ENCODE results near the gene LIMS1. TPM values are rescaled to one million over a fixed set of nuclear protein-coding genes. Genes with fewer than 3 reads are reported as not detected.
"Not testable (repeated sequence)": the region's sequence is repeated elsewhere in the genome, so short reads cannot be mapped to it uniquely, and the experiment has no call there.

The LIMS1 gene
- total RNA-seq, 2 donors from 2014 or later, result 82.9 to 90.4 TPM

- H3K9me3 ChIP-seq; H3K36me3 ChIP-seq; H3K4me1 ChIP-seq (replicated peaks); H3K27ac ChIP-seq; H3K4me3 ChIP-seq; DNase-seq (ENCODE audit: low spot score); intact Hi-C loops (cut with DNase I); H3K27me3 ChIP-seq (replicated peaks; ENCODE audit: insufficient read depth): not testable (repeated sequence)
- 67% methylated on average over 1 of the region's 6 CpGs for WGBS
Measured at GRCh38 chr2:108672200-108672805, 138.0 kb downstream of the LIMS1 start.

GRCh38 chr2:108676522-108676921 lies 142.3 kb downstream of the LIMS1 start:
- H3K4me3 ChIP-seq; DNase-seq (ENCODE audit: low spot score); H3K9me3 ChIP-seq; intact Hi-C loops (cut with DNase I); H3K4me1 ChIP-seq (replicated peaks); H3K27me3 ChIP-seq (replicated peaks; ENCODE audit: insufficient read depth); H3K36me3 ChIP-seq; H3K27ac ChIP-seq: not testable (repeated sequence)
- WGBS, result 86% methylated on average over 1 of the region's 1 CpG

- DNase-seq (ENCODE audit: low spot score); H3K27ac ChIP-seq; H3K4me1 ChIP-seq (replicated peaks); intact Hi-C loops (cut with DNase I); H3K27me3 ChIP-seq (replicated peaks; ENCODE audit: insufficient read depth); H3K9me3 ChIP-seq; H3K4me3 ChIP-seq; H3K36me3 ChIP-seq: not testable (repeated sequence)
- WGBS, result 76% methylated on average over 4 of the region's 4 CpGs
Measured at GRCh38 chr2:108677239-108677744, 143.0 kb downstream of the LIMS1 start.

- intact Hi-C loops (cut with DNase I); H3K27ac ChIP-seq: not testable (repeated sequence)
Measured at GRCh38 chr2:108678198-108678651, 144.0 kb downstream of the LIMS1 start.

GRCh38 chr2:108680805-108681204 lies 146.5 kb downstream of the LIMS1 start:
- H3K36me3 ChIP-seq; H3K27ac ChIP-seq; H3K4me1 ChIP-seq (replicated peaks); DNase-seq (ENCODE audit: low spot score); H3K9me3 ChIP-seq; intact Hi-C loops (cut with DNase I); H3K27me3 ChIP-seq (replicated peaks; ENCODE audit: insufficient read depth); H3K4me3 ChIP-seq: not testable (repeated sequence)
- no CpG with 5 or more reads among the region's 2 CpGs for WGBS

More at GRCh38 chr2:108678198-108678651, 144.0 kb downstream of the LIMS1 start:
- peak; percentile 68 for TF ChIP-seq POLR2AphosphoS5 (IDR thresholded peaks at IDR 0.05)
- not testable (repeated sequence) for H3K4me3 ChIP-seq; H3K4me1 ChIP-seq (replicated peaks); H3K9me3 ChIP-seq; H3K27me3 ChIP-seq (replicated peaks; ENCODE audit: insufficient read depth); H3K36me3 ChIP-seq
- WGBS, result 3% methylated on average over 4 of the region's 4 CpGs
- peak; percentile 44 for DNase-seq (ENCODE audit: low spot score)

- peak; percentile 40 for DNase-seq (ENCODE audit: low spot score)
- H3K4me3 ChIP-seq; H3K9me3 ChIP-seq; H3K4me1 ChIP-seq (replicated peaks); H3K27ac ChIP-seq; H3K36me3 ChIP-seq; intact Hi-C loops (cut with DNase I); H3K27me3 ChIP-seq (replicated peaks; ENCODE audit: insufficient read depth): not testable (repeated sequence)
- 30% methylated on average over 6 of the region's 15 CpGs for WGBS
- peak; percentile 79 for TF ChIP-seq POLR2AphosphoS5 (IDR thresholded peaks at IDR 0.05)
Measured at GRCh38 chr2:108688818-108689756, 154.8 kb downstream of the LIMS1 start.

GRCh38 chr2:108690001-108690400 lies 155.7 kb downstream of the LIMS1 start:
- H3K27ac ChIP-seq; DNase-seq (ENCODE audit: low spot score); H3K4me1 ChIP-seq (replicated peaks); H3K36me3 ChIP-seq; H3K27me3 ChIP-seq (replicated peaks; ENCODE audit: insufficient read depth); H3K9me3 ChIP-seq; H3K4me3 ChIP-seq; intact Hi-C loops (cut with DNase I): not testable (repeated sequence)
- no CpG with 5 or more reads among the region's 1 CpG for WGBS

GRCh38 chr2:108691447-108691846 lies 157.2 kb downstream of the LIMS1 start:
- intact Hi-C loops (cut with DNase I), result no loop called here
- Histone ChIP-seq H3K27ac (no peak overlapping the region), H3K27me3 (replicated peaks; ENCODE audit: insufficient read depth) (no peaks in the 10 kb centered on the region), H3K4me3 (no peak overlapping the region), H3K36me3 (no peaks in the 10 kb centered on the region), H3K9me3 (no peaks in the 10 kb centered on the region), H3K4me1 (replicated peaks) (no peaks in the 10 kb centered on the region)
- TF ChIP-seq POLR2AphosphoS5 (IDR thresholded peaks at IDR 0.05) (peak; percentile 15), CTCF (IDR thresholded peaks at IDR 0.05) (no peak), POLR2A (IDR thresholded peaks at IDR 0.05) (no peak)
- 69% methylated on average over 7 of the region's 7 CpGs for WGBS
- no peak for DNase-seq (ENCODE audit: low spot score)

All from prostate gland (tissue), 2 donors.